NT2/D1 (cell line): Measurements from ENCODE around the gene CASS4.
"Not testable (repeated sequence)": the region's sequence is repeated elsewhere in the genome, so short reads cannot be mapped to it uniquely, and the experiment has no call there.

Experiments
- SUZ12 ChIP-seq: IDR thresholded peaks from 2 replicates; pipeline ENCODE4 v1.6.1; 2011; ENCODE audit not compliant: insufficient read length, insufficient read depth; ENCODE audit errors: extremely low read depth
- ZNF274 ChIP-seq: IDR thresholded peaks from 2 replicates; pipeline ENCODE4 v1.6.1; 2011; ENCODE audit warnings: mild to moderate bottlenecking, low read depth, low read length

DNA sequence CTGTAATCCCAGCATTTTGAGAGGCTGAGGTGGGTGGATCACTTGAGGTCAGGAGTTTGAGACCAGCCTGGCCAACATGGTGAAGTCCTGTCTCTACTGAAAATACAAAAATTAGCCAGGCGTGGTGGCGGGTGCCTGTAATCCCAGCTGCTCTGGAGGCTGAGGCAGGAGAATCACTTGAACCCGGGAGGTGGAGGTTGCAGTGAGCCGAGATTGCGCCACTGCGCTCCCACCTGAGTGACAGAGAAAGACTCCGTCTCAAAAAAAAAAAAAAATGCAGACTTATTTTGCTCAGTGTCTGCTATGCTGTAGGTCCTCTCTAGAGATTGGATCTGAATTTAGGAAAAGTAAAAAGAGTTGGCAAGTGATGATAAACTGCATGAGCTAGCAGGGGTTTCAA lies 773 bp upstream of the CASS4 start:
- not testable (repeated sequence) for TF ChIP-seq ZNF274, SUZ12
